ENCODE measurements around the gene FAT1. TPM values are rescaled to one million over a fixed set of nuclear protein-coding genes. Genes with fewer than 3 reads are reported as not detected.

Gene FAT1
- total RNA-seq, 1 experiment from 2014 or later: 92.4 TPM

GRCh38 chr4:186693159-186693815, 30.4 kb downstream of the FAT1 start:
- H3K4me3 ChIP-seq (ENCODE audit: low read length): peak overlapping the region; percentile 52; the same call in 1 of the 2 replicates
- no peak for TF ChIP-seq EZH2 (IDR thresholded peaks at IDR 0.05; ENCODE audit: low read length, unreplicated experiment)
- TF ChIP-seq CTCF (conservative IDR thresholded peaks at IDR 0.05; ENCODE audit: low read depth, low read length): no peak
- TF ChIP-seq EZH2phosphoT487 (IDR thresholded peaks at IDR 0.05; ENCODE audit: borderline replicate concordance, low read length): no peak
- H2AFZ ChIP-seq (ENCODE audit: low read length): no peak overlapping the region
- ATAC-seq (peak; percentile 95), DNase-seq (peak; percentile 90)
- peaks cover 24% of the 10 kb centered on the region for H3K4me1 ChIP-seq (ENCODE audit: insufficient read depth, low read length)
- H4K20me1 ChIP-seq (ENCODE audit: low read length): 0 out of 2 replicates have a peak, but pooled peaks cover 9% of the 10 kb centered on the region
- CTCF ChIA-PET: interaction anchor here (0.5 to 1.0 kb wide), 5 partner anchors 24 to 886 kb away, joined by 3 to 4 read pairs (median 4); no protein-coding TSS in a partner anchor
- no TSS peak for BruUV-seq (replicated peaks)
- no peaks in the 10 kb centered on the region; the same call in 1 of the 2 replicates for H3K36me3 ChIP-seq (ENCODE audit: low read depth, low read length)
- 0 out of 2 replicates have a peak, but pooled peaks cover 4% of the 10 kb centered on the region for H3K9me2 ChIP-seq (replicated peaks; ENCODE audit: low read length)
- H3K9me3 ChIP-seq (ENCODE audit: low read length): no peaks in the 10 kb centered on the region
- POLR2A ChIA-PET (ENCODE audit: unreplicated experiment): interaction anchor here (0.6 kb wide), 1 partner anchor 786 kb away, joined by 6 read pairs; no protein-coding TSS in a partner anchor
- H3K9ac ChIP-seq (ENCODE audit: low read length): peak overlapping the region; percentile 30
- H3K27me3 ChIP-seq (ENCODE audit: low read length): no peaks in the 10 kb centered on the region
- no peaks in the 10 kb centered on the region for H3F3A ChIP-seq (ENCODE audit: low read length, unreplicated experiment)
- H3K4me2 ChIP-seq (ENCODE audit: low read length): peak overlapping the region; percentile 80
- H3K27ac ChIP-seq (ENCODE audit: low read length): peak overlapping the region; percentile 71
- intact Hi-C loops (cut with micrococcal nuclease): no loop called here
- peaks cover 89% of the 10 kb centered on the region for H3K79me2 ChIP-seq (ENCODE audit: low read length)

GRCh38 chr4:186691396-186691795, 32.3 kb downstream of the FAT1 start:
- no TSS peak for BruUV-seq (replicated peaks)
- H3F3A ChIP-seq (ENCODE audit: low read length, unreplicated experiment): no peaks in the 10 kb centered on the region
- POLR2A ChIA-PET (ENCODE audit: unreplicated experiment): no interaction called here
- H3K27me3 ChIP-seq (ENCODE audit: low read length): no peaks in the 10 kb centered on the region
- no peak overlapping the region for H3K27ac ChIP-seq (ENCODE audit: low read length)
- H3K9me2 ChIP-seq (replicated peaks; ENCODE audit: low read length): 0 out of 2 replicates have a peak, but pooled peaks cover 4% of the 10 kb centered on the region
- DNase-seq (no peak), ATAC-seq (no peak)
- TF ChIP-seq EZH2 (IDR thresholded peaks at IDR 0.05; ENCODE audit: low read length, unreplicated experiment) (no peak), CTCF (conservative IDR thresholded peaks at IDR 0.05; ENCODE audit: low read depth, low read length) (no peak), EZH2phosphoT487 (IDR thresholded peaks at IDR 0.05; ENCODE audit: borderline replicate concordance, low read length) (no peak)
- CTCF ChIA-PET: no interaction called here
- no peak overlapping the region for H3K9ac ChIP-seq (ENCODE audit: low read length)
- no peaks in the 10 kb centered on the region; the same call in 1 of the 2 replicates for H3K36me3 ChIP-seq (ENCODE audit: low read depth, low read length)
- H3K4me1 ChIP-seq (ENCODE audit: insufficient read depth, low read length): peaks cover 42% of the 10 kb centered on the region
- H3K4me2 ChIP-seq (ENCODE audit: low read length): no peak overlapping the region
- H3K9me3 ChIP-seq (ENCODE audit: low read length): no peaks in the 10 kb centered on the region
- intact Hi-C loops (cut with micrococcal nuclease): no loop called here
- no peak overlapping the region for H3K4me3 ChIP-seq (ENCODE audit: low read length)
- peaks cover 89% of the 10 kb centered on the region for H3K79me2 ChIP-seq (ENCODE audit: low read length)
- 0 out of 2 replicates have a peak, but pooled peaks cover 6% of the 10 kb centered on the region for H4K20me1 ChIP-seq (ENCODE audit: low read length)
- no peak overlapping the region for H2AFZ ChIP-seq (ENCODE audit: low read length)

GRCh38 chr4:186689476-186689875, 34.2 kb downstream of the FAT1 start:
- ATAC-seq (no peak), DNase-seq (no peak)
- Histone ChIP-seq H3K9me2 (replicated peaks; ENCODE audit: low read length) (0 out of 2 replicates have a peak, but pooled peaks cover 4% of the 10 kb centered on the region), H3K4me3 (ENCODE audit: low read length) (no peak overlapping the region), H3K4me2 (ENCODE audit: low read length) (no peak overlapping the region), H3K36me3 (ENCODE audit: low read depth, low read length) (no peaks in the 10 kb centered on the region), H3F3A (ENCODE audit: low read length, unreplicated experiment) (peaks cover 3% of the 10 kb centered on the region), H3K4me1 (ENCODE audit: insufficient read depth, low read length) (peaks cover 60% of the 10 kb centered on the region), H3K27ac (ENCODE audit: low read length) (no peak overlapping the region), H3K9me3 (ENCODE audit: low read length) (no peaks in the 10 kb centered on the region), H4K20me1 (ENCODE audit: low read length) (0 out of 2 replicates have a peak, but pooled peaks cover 11% of the 10 kb centered on the region), H3K79me2 (ENCODE audit: low read length) (peaks cover 82% of the 10 kb centered on the region), H3K27me3 (ENCODE audit: low read length) (no peaks in the 10 kb centered on the region), H2AFZ (ENCODE audit: low read length) (no peak overlapping the region), H3K9ac (ENCODE audit: low read length) (no peak overlapping the region)
- ChIA-PET CTCF (no interaction called here), POLR2A (ENCODE audit: unreplicated experiment) (interaction anchor here (0.6 kb wide), 1 partner anchor 31 kb away, joined by 3 read pairs; no protein-coding TSS in a partner anchor)
- intact Hi-C loops (cut with micrococcal nuclease): no loop called here
- TF ChIP-seq CTCF (conservative IDR thresholded peaks at IDR 0.05; ENCODE audit: low read depth, low read length) (no peak), EZH2phosphoT487 (IDR thresholded peaks at IDR 0.05; ENCODE audit: borderline replicate concordance, low read length) (no peak), EZH2 (IDR thresholded peaks at IDR 0.05; ENCODE audit: low read length, unreplicated experiment) (no peak)
- BruUV-seq (replicated peaks): no TSS peak

All from PC-3 (cell line).